HG03045 (cell line): ENCODE measurements around the gene BCKDK.
A peak's percentile ranks its signal among the peaks of the same experiment; 100 is the strongest.
"Not testable (repeated sequence)": the region's sequence is repeated elsewhere in the genome, so short reads cannot be mapped to it uniquely, and the experiment has no call there.

Experiments
- ATAC-seq: cut with Tn5 transposase; IDR thresholded peaks from one replicate; pipeline ENCODE4 v1.9.1; 2021; ENCODE audit warnings: mild to moderate bottlenecking, moderate library complexity; ENCODE audit not compliant: unreplicated experiment

BCKDK gene

GRCh38 chr16:31094424-31095120, 13.6 kb upstream of the BCKDK start, which contains the start of gene VKORC1:
Gene VKORC1 (minus strand): TSS chr16:31094797. CDS start chr16:31094729, 68 bp downstream.
- peak; percentile 80 for ATAC-seq

- no peak for ATAC-seq
These were observed 8.1 kb upstream of the BCKDK start for GRCh38 chr16:31099860-31100638.

- not testable (repeated sequence) for ATAC-seq
These were observed 7.1 kb upstream of the BCKDK start for GRCh38 chr16:31100876-31101641.

- no peak for ATAC-seq
These were observed 2.4 kb upstream of the BCKDK start for GRCh38 chr16:31105677-31106213.

GRCh38 chr16:31106509-31107464, 1.4 kb upstream of the BCKDK start:
- no peak for ATAC-seq

GRCh38 chr16:31107465-31107867, 720 bp upstream of the BCKDK start:
- no peak for ATAC-seq

- no peak for ATAC-seq
These were observed 790 bp downstream of the BCKDK start for GRCh38 chr16:31108794-31109558.

- ATAC-seq = no peak
These were observed 1.4 kb downstream of the BCKDK start for GRCh38 chr16:31109622-31110021.

- ATAC-seq = no peak
These were observed 2.2 kb downstream of the BCKDK start for GRCh38 chr16:31110106-31111034.

GRCh38 chr16:31111881-31112466, 3.8 kb downstream of the BCKDK start:
- ATAC-seq = no peak

GRCh38 chr16:31112711-31113110, 4.5 kb downstream of the BCKDK start:
- no peak for ATAC-seq

- no peak for ATAC-seq
These were observed 5.2 kb downstream of the BCKDK start for GRCh38 chr16:31113121-31114120.

- no peak for ATAC-seq
These were observed 6.3 kb downstream of the BCKDK start for GRCh38 chr16:31114468-31114867.

GRCh38 chr16:31117384-31118222, 9.4 kb downstream of the BCKDK start, which contains the start of gene KAT8:
Gene KAT8 (plus strand): TSS chr16:31117664. CDS start chr16:31117682, 18 bp downstream.
- ATAC-seq = peak; percentile 89
